ENCODE measurements around the gene AZI2. TPM values are rescaled to one million over a fixed set of nuclear protein-coding genes. Genes with fewer than 3 reads are reported as not detected.

Gene AZI2
- polyA plus RNA-seq, 3 donors = 57.4 to 134 (median 99.3) TPM

DNA sequence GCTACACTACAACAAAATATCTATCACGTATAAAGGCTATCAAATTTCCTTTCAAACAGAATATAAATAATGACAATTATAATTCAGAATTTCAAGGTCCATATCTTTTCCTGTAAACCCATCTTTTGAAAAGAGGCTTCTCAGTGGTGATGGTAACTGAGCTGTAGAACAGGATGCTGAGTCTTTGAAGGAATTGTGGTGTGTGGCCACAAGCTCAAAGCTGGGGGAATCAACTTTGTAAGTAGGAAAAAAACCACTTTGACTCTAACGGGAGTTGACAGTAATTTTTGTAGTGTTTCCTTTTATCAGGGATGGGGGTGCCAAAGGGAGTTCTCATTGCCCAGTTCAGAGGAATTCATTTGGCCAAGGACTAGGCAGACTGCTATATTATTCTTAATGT is 13.4 kb downstream of the AZI2 start:
- Mint-ChIP-seq H3K9me3 (no peaks in the 10 kb centered on the region), H3K4me3 (no peak overlapping the region), H3K4me1 (peaks cover 2% of the 10 kb centered on the region), H3K36me3 (peaks cover 64 to 66% of the 10 kb centered on the region in 2 donors), H3K27ac (peak overlapping the region in 3 of 7 donors; percentile 16 to 83 (median 20)), H3K27me3 (ENCODE audit: low read depth in 3 of 3) (no peaks in the 10 kb centered on the region)
- Histone ChIP-seq H3K27ac (ENCODE audit: low read depth in 1 of 2, low read length in 2 of 2) (peak overlapping the region in 1 of 2 donors; percentile 0), H3K9me3 (replicated peaks in 1 of 2; ENCODE audit: control insufficient read depth in 1 of 2, insufficient read depth in 1 of 2, low read length in 2 of 2) (no peaks in the 10 kb centered on the region), H3K4me3 (replicated peaks in 1 of 3; ENCODE audit: low read depth in 2 of 3, low read length in 3 of 3) (no peak overlapping the region), H3K4me1 (ENCODE audit: control insufficient read depth in 1 of 2, insufficient read depth in 2 of 2, low read length in 2 of 2) (no peaks in the 10 kb centered on the region), H2AFZ (ENCODE audit: insufficient read depth, low read depth, low read length, poor library complexity, severe bottlenecking) (no peak overlapping the region), H3K4me2 (replicated peaks; ENCODE audit: extremely low read depth, low read length, poor library complexity, severe bottlenecking) (no peak overlapping the region), H3K27me3 (ENCODE audit: control insufficient read depth in 2 of 2, insufficient read depth in 2 of 2, low read length in 2 of 2) (no peaks in the 10 kb centered on the region), H3K9ac (ENCODE audit: insufficient read depth, low read length, poor library complexity, severe bottlenecking) (no peak overlapping the region), H3K79me2 (ENCODE audit: insufficient read depth, low read length) (peaks cover 1% of the 10 kb centered on the region), H4K20me1 (ENCODE audit: insufficient read depth, low read length) (peaks cover 5% of the 10 kb centered on the region), H3K36me3 (replicated peaks in 1 of 2; ENCODE audit: control insufficient read depth in 1 of 2, insufficient read depth in 2 of 2, low read length in 2 of 2) (peaks cover 73 to 99% of the 10 kb centered on the region in 2 donors)
- intact Hi-C loops (cut with micrococcal nuclease) = loop anchor here in 1 of 2 donors (10.0 kb wide), 1 partner anchor 620 kb away; no protein-coding TSS in a partner anchor
- TF ChIP-seq CTCF (IDR thresholded peaks at IDR 0.05) = no peak
- no peak for DNase-seq
- WGBS (ENCODE audit: insufficient coverage) = no CpG with 5 or more reads among the region's 2 CpGs

- intact Hi-C loops (cut with micrococcal nuclease) = loop anchor here in 1 of 2 donors (10.0 kb wide), 1 partner anchor 620 kb away; no protein-coding TSS in a partner anchor
- Histone ChIP-seq H3K27ac (ENCODE audit: low read depth in 1 of 2, low read length in 2 of 2) (no peak overlapping the region), H3K4me2 (replicated peaks; ENCODE audit: extremely low read depth, low read length, poor library complexity, severe bottlenecking) (no peak overlapping the region), H2AFZ (ENCODE audit: insufficient read depth, low read depth, low read length, poor library complexity, severe bottlenecking) (no peak overlapping the region), H3K27me3 (ENCODE audit: control insufficient read depth in 2 of 2, insufficient read depth in 2 of 2, low read length in 2 of 2) (no peaks in the 10 kb centered on the region), H3K9me3 (replicated peaks in 1 of 2; ENCODE audit: control insufficient read depth in 1 of 2, insufficient read depth in 1 of 2, low read length in 2 of 2) (no peaks in the 10 kb centered on the region), H4K20me1 (ENCODE audit: insufficient read depth, low read length) (peaks cover 5% of the 10 kb centered on the region), H3K79me2 (ENCODE audit: insufficient read depth, low read length) (no peaks in the 10 kb centered on the region), H3K4me1 (ENCODE audit: control insufficient read depth in 1 of 2, insufficient read depth in 2 of 2, low read length in 2 of 2) (no peaks in the 10 kb centered on the region), H3K36me3 (replicated peaks in 1 of 2; ENCODE audit: control insufficient read depth in 1 of 2, insufficient read depth in 2 of 2, low read length in 2 of 2) (peaks cover 73 to 99% of the 10 kb centered on the region in 2 donors), H3K9ac (ENCODE audit: insufficient read depth, low read length, poor library complexity, severe bottlenecking) (no peak overlapping the region), H3K4me3 (replicated peaks in 1 of 3; ENCODE audit: low read depth in 2 of 3, low read length in 3 of 3) (no peak overlapping the region)
- Mint-ChIP-seq H3K36me3 (peaks cover 62 to 63% of the 10 kb centered on the region in 2 donors), H3K27ac (no peak overlapping the region), H3K27me3 (ENCODE audit: low read depth in 3 of 3) (no peaks in the 10 kb centered on the region), H3K4me1 (no peaks in the 10 kb centered on the region), H3K4me3 (no peak overlapping the region), H3K9me3 (no peaks in the 10 kb centered on the region)
- peak; percentile 27 for TF ChIP-seq CTCF (IDR thresholded peaks at IDR 0.05)
- DNase-seq = no peak
These were observed 14.1 kb downstream of the AZI2 start for GRCh38 chr3:28334552-28334951.

Measured in CD14-positive monocyte (primary cell).